Glutamatergic neuron (in vitro differentiated cells): ENCODE results near the gene PCDH19. TPM values are rescaled to one million over a fixed set of nuclear protein-coding genes. Genes with fewer than 3 reads are reported as not detected.

Experiments used
- DNase-seq: peaks from one replicate; pipeline ENCODE4 v3.0.0; 2022
- H3K27ac Mint-ChIP-seq: one replicate; pipeline ENCODE4 v1.8.0; 2020; ENCODE audit warnings: mild to moderate bottlenecking, mixed read lengths, inconsistent platforms; ENCODE audit not compliant: unreplicated experiment
- H3K27me3 Mint-ChIP-seq: one replicate; pipeline ENCODE4 v1.8.0; 2020; ENCODE audit warnings: mild to moderate bottlenecking, moderate library complexity, mixed read lengths, inconsistent platforms; ENCODE audit not compliant: unreplicated experiment
- H3K36me3 Mint-ChIP-seq: one replicate; pipeline ENCODE4 v1.8.0; 2020; ENCODE audit warnings: mild to moderate bottlenecking, mixed read lengths, inconsistent platforms; ENCODE audit not compliant: unreplicated experiment
- H3K4me1 Mint-ChIP-seq: one replicate; pipeline ENCODE4 v1.8.0; 2020; ENCODE audit warnings: mild to moderate bottlenecking, low read depth, mixed read lengths, inconsistent platforms; ENCODE audit not compliant: unreplicated experiment
- H3K4me3 Mint-ChIP-seq: one replicate; pipeline ENCODE4 v1.8.0; 2020; ENCODE audit warnings: mild to moderate bottlenecking, mixed read lengths, inconsistent platforms; ENCODE audit not compliant: unreplicated experiment
- H3K9me3 Mint-ChIP-seq: one replicate; pipeline ENCODE4 v1.8.0; 2020; ENCODE audit warnings: mild to moderate bottlenecking, moderate library complexity, mixed read lengths, inconsistent platforms; ENCODE audit not compliant: unreplicated experiment
- total RNA-seq: library from RNA; stranded (reverse); fragmentation: NEBNext Ultra II Directional; extraction: Animal tissue kit (Norgen Biotek cat#: 25700); gene quantifications from one replicate; pipeline ENCODE4 v1.2.1, GENCODE V29; 2021; ENCODE audit not compliant: unreplicated experiment
- TF ChIP-seq, protein P1 (sequence below): fragments of 200-600 bp; sonication (generic); IDR thresholded peaks from one replicate; pipeline ENCODE4 v1.5.0; 2021; ENCODE audit not compliant: partially characterized antibody, unreplicated experiment

PCDH19 gene
- total RNA-seq, 1 donor from 2014 or later: 4.1 TPM

GRCh38 chrX:100297728-100298127 lies 112.3 kb downstream of the PCDH19 start:
- no peak for DNase-seq
- TF ChIP-seq, protein P1, sequence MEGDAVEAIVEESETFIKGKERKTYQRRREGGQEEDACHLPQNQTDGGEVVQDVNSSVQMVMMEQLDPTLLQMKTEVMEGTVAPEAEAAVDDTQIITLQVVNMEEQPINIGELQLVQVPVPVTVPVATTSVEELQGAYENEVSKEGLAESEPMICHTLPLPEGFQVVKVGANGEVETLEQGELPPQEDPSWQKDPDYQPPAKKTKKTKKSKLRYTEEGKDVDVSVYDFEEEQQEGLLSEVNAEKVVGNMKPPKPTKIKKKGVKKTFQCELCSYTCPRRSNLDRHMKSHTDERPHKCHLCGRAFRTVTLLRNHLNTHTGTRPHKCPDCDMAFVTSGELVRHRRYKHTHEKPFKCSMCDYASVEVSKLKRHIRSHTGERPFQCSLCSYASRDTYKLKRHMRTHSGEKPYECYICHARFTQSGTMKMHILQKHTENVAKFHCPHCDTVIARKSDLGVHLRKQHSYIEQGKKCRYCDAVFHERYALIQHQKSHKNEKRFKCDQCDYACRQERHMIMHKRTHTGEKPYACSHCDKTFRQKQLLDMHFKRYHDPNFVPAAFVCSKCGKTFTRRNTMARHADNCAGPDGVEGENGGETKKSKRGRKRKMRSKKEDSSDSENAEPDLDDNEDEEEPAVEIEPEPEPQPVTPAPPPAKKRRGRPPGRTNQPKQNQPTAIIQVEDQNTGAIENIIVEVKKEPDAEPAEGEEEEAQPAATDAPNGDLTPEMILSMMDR: no peak
- Mint-ChIP-seq H3K9me3 (no peaks in the 10 kb centered on the region), H3K36me3 (no peaks in the 10 kb centered on the region), H3K27ac (no peak overlapping the region), H3K4me3 (no peak overlapping the region), H3K4me1 (no peaks in the 10 kb centered on the region), H3K27me3 (no peaks in the 10 kb centered on the region)

DNA sequence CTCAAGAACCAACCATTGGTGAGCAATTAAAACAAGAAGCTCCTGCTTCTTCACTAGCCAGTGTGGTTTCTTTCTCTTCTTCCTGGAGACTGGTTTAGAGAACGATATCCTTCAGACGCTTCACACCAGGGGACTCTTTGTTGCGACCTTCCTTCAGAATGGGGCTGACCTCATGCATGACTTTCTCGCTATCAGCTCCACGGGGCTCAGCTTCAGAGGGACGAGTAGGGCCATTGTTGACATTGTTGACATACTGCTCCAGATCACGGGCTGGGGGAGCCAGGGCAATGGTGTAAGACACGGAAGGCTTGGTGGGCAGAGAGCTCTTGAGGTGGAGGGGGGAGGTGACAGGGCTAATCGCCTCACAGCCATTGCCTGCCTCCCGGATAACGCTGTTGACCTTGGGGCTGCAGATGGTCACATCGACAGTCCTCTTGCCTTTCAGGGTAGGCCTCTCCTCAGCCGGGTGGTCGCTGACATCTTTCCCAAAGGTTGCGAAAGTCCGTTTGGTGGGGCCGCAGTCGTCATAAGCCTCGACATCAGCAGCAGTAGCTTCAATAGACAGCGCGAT lies 113.8 kb downstream of the PCDH19 start:
- Mint-ChIP-seq H3K27me3 (no peaks in the 10 kb centered on the region), H3K4me3 (no peak overlapping the region), H3K27ac (no peak overlapping the region), H3K9me3 (no peaks in the 10 kb centered on the region), H3K36me3 (no peaks in the 10 kb centered on the region), H3K4me1 (no peaks in the 10 kb centered on the region)
- DNase-seq: no peak
- TF ChIP-seq, protein P1: no peak

- Mint-ChIP-seq H3K27me3 (no peaks in the 10 kb centered on the region), H3K9me3 (no peaks in the 10 kb centered on the region), H3K4me1 (no peaks in the 10 kb centered on the region), H3K36me3 (no peaks in the 10 kb centered on the region), H3K27ac (no peak overlapping the region), H3K4me3 (no peak overlapping the region)
- TF ChIP-seq, protein P1: no peak
- no peak for DNase-seq
These were observed 115.1 kb downstream of the PCDH19 start for GRCh38 chrX:100294965-100295364.

- H3K27ac Mint-ChIP-seq: no peak overlapping the region
These were observed 121.0 kb downstream of the PCDH19 start for GRCh38 chrX:100289066-100289558.

DNA sequence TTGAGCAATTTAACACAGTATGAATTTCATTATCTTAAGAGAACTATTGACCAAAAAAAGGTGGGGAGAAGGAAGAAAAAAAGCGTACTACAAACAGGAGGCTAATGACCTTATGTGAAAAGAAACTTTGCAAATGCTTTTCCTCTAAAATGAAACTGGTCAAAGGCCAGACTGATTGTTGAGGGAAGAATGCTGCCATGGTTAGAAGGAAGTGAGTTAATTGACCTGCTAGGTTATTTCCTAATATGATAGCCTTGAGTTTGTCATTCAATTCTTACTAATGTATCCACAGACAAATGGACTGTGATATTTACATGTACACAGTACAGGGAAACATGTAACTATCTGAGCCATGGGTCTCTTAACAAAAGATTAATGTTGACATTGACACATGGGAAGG lies 132.8 kb downstream of the PCDH19 start:
- Mint-ChIP-seq H3K36me3 (no peaks in the 10 kb centered on the region), H3K27me3 (no peaks in the 10 kb centered on the region), H3K4me1 (peaks cover 7% of the 10 kb centered on the region), H3K9me3 (peaks cover 2% of the 10 kb centered on the region), H3K4me3 (no peak overlapping the region), H3K27ac (peak overlapping the region; percentile 38)
- DNase-seq: no peak
- TF ChIP-seq, protein P1: no peak

More at GRCh38 chrX:100289066-100289558, 121.0 kb downstream of the PCDH19 start:
- H3K4me1 Mint-ChIP-seq: peaks cover 5% of the 10 kb centered on the region
- TF ChIP-seq, protein P1: no peak
- H3K36me3 Mint-ChIP-seq: no peaks in the 10 kb centered on the region
- H3K27me3 Mint-ChIP-seq: peaks cover 2% of the 10 kb centered on the region
- no peak for DNase-seq
- H3K4me3 Mint-ChIP-seq: no peak overlapping the region
- H3K9me3 Mint-ChIP-seq: no peaks in the 10 kb centered on the region
